AG04450 (cell line): Measurements from ENCODE around the gene PRDM2. TPM values are rescaled to one million over a fixed set of nuclear protein-coding genes. Genes with fewer than 3 reads are reported as not detected.

ENCODE experiments used
- CTCF ChIA-PET: fragments of 300-600, 350-600 bp; formaldehyde crosslinking; extraction: SDS; loops from one replicate; lab custom pipeline; 2022; ENCODE audit warnings: antibody characterized with exemption, inconsistent platforms; lab: Charles Lee
- POLR2A ChIA-PET: fragments of 350-600 bp; formaldehyde crosslinking; extraction: SDS; loops from one replicate; lab custom pipeline; 2021; ENCODE audit warnings: antibody characterized with exemption, inconsistent platforms; lab: Yijun Ruan, JAX
- DNase-seq: peaks from one replicate; pipeline ENCODE4 v3.0.0-alpha.2; 2011; ENCODE audit warnings: low read depth, low spot score
- H3K27ac ChIP-seq: one replicate; pipeline ENCODE4 v1.5.1; 2012; ENCODE audit warnings: low read depth, low read length, control low read depth
- H3K27me3 ChIP-seq: one replicate; pipeline ENCODE4 v1.6.0; 2012; ENCODE audit warnings: low read length; ENCODE audit not compliant: control insufficient read depth, insufficient read depth
- H3K4me3 ChIP-seq: 2 replicates; pipeline ENCODE4 v1.5.1; 2011; ENCODE audit warnings: mild to moderate bottlenecking, low read depth, low read length, control low read depth
- H3K9me3 ChIP-seq: 2 replicates; pipeline ENCODE4 v1.5.1; 2012; ENCODE audit warnings: low read length; ENCODE audit not compliant: control insufficient read depth, insufficient read depth
- polyA plus RNA-seq: library from polyadenylated mRNA; depleted of rRNA; stranded (reverse); fragments of >200 nt; gene quantifications from 2 replicates; pipeline ENCODE4 v1.2.3, GENCODE V29; 2011
- TF ChIP-seq, protein P1 (sequence below): IDR thresholded peaks from 2 replicates; pipeline ENCODE4 v1.5.1; 2011; ENCODE audit warnings: low read depth, low read length, control low read depth, inconsistent platforms

PRDM2 gene
- polyA plus RNA-seq, 1 experiment: 16.4 TPM

DNA sequence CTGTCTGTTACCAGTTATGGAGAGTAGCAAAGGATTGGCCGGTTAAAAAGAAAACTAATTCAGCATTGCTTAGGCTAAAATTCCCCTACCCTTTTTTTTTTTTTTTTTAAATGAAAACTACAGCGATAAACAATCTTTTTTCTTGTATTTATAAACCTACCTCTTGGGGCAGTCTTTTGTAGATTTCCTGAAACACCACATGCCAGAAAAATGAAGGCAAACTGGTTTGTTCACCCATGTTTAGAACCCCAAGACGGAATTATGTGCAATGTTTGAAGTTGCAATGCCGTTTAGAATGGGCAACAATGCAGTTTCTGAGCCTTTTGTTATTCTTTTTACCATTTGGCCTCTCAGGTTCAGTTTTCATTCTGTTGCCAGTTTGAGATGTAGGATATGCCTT lies 59.1 kb downstream of the PRDM2 start:
- ChIA-PET POLR2A (no interaction called here), CTCF (no interaction called here)
- DNase-seq: no peak
- Histone ChIP-seq H3K4me3 (no peak overlapping the region), H3K27ac (no peak overlapping the region), H3K27me3 (no peaks in the 10 kb centered on the region), H3K9me3 (no peaks in the 10 kb centered on the region)
- TF ChIP-seq, protein P1, sequence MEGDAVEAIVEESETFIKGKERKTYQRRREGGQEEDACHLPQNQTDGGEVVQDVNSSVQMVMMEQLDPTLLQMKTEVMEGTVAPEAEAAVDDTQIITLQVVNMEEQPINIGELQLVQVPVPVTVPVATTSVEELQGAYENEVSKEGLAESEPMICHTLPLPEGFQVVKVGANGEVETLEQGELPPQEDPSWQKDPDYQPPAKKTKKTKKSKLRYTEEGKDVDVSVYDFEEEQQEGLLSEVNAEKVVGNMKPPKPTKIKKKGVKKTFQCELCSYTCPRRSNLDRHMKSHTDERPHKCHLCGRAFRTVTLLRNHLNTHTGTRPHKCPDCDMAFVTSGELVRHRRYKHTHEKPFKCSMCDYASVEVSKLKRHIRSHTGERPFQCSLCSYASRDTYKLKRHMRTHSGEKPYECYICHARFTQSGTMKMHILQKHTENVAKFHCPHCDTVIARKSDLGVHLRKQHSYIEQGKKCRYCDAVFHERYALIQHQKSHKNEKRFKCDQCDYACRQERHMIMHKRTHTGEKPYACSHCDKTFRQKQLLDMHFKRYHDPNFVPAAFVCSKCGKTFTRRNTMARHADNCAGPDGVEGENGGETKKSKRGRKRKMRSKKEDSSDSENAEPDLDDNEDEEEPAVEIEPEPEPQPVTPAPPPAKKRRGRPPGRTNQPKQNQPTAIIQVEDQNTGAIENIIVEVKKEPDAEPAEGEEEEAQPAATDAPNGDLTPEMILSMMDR: peak; percentile 16

DNA sequence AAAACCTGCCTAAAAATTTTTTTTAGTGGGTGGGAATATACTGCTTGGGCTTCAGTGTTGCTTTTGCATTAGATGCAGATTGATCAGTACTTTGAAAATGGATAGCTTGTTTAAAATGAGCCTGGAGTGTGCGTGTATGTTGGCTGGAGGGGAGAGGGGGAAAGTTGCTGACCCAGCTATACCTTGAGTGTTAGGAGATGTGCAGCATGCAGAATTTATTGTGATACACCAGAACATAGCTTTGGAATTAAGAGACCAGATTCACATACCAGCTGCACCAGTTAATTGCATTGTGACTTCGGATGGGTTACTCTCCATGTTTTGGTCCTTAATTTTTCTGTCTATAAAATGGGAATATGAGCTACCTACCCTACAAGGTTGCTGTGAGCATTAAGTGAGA lies 60.4 kb downstream of the PRDM2 start:
- no peak overlapping the region for H3K27ac ChIP-seq
- H3K27me3 ChIP-seq: no peaks in the 10 kb centered on the region
- ChIA-PET CTCF (interaction anchor here (1.2 to 1.5 kb wide), 2 partner anchors 9 to 23 kb away, joined by 4 to 5 read pairs; no protein-coding TSS in a partner anchor), POLR2A (no interaction called here)
- DNase-seq: no peak
- H3K9me3 ChIP-seq: no peaks in the 10 kb centered on the region
- TF ChIP-seq, protein P1: no peak
- H3K4me3 ChIP-seq: no peak overlapping the region

DNA sequence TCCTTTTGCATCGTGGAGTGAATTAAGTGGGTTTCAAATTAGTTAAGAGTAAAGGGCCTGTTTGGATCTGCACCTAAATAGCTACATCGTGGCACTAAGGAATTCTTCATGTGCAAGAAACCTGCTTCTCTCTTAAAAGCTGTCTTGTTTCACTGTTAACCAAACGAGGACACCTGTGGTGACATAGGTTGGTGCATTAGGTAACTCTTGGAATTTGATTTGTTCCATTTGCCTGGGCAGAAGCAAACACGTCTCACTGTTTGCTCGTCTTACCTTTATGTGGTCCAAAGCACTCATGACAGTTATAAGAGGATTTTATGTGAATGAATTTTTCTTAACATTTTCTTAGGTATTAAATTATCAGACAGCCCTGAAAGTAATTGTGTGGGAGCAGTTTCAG lies 60.9 kb downstream of the PRDM2 start:
- Histone ChIP-seq H3K27me3 (no peaks in the 10 kb centered on the region), H3K27ac (no peak overlapping the region), H3K9me3 (no peaks in the 10 kb centered on the region), H3K4me3 (no peak overlapping the region)
- DNase-seq: no peak
- ChIA-PET CTCF (interaction anchor here (1.2 to 1.5 kb wide), 2 partner anchors 9 to 22 kb away, joined by 4 to 5 read pairs; no protein-coding TSS in a partner anchor), POLR2A (interaction anchor here (2.1 kb wide), 1 partner anchor 11 kb away, joined by 7 read pairs; no protein-coding TSS in a partner anchor)
- TF ChIP-seq, protein P1: no peak

DNA sequence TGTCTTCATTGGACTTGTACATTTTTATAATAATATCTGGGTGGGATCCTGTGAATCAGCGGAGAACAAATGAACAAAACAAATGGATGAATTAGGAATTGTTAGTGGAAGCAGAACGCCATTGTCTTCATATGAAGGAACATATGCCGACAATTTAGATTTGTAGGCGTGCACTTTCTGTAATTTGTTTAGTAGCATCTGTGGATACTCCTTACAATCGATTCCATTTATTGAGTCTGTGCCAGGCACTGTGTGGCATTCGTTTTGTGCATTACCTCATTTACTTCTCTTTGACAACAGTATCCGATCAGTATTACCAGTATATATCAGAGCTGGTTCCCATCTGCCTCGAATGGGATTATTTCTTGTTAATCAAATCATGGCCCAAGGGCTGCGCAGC lies 61.9 kb downstream of the PRDM2 start:
- no peaks in the 10 kb centered on the region for H3K27me3 ChIP-seq
- no peak overlapping the region for H3K27ac ChIP-seq
- ChIA-PET CTCF (interaction anchor here (0.6 kb wide), 1 partner anchor 38 kb away, joined by 4 read pairs; no protein-coding TSS in a partner anchor), POLR2A (interaction anchor here (2.1 kb wide), 1 partner anchor 12 kb away, joined by 7 read pairs; no protein-coding TSS in a partner anchor)
- TF ChIP-seq, protein P1: no peak
- H3K4me3 ChIP-seq: no peak overlapping the region
- no peaks in the 10 kb centered on the region for H3K9me3 ChIP-seq
- no peak for DNase-seq

DNA sequence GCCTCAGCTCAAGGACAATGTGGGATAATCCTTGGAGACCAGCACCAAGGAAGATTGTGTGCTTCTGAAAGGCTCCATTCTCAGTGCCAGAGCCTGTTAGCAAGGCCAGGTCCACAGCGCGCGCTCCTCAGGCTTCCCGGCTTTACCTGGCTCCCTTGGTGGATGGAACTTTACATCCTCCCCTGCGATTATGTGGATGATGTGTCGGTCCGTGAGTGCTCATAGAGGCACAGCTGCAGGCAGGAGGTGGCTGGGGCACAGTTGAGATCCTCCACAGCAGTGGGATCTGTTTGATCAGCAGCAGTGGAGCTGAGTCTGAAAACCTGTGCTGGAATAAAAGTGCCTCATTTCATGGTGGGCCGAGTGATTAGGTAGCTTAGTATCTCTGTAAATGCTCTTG lies 62.7 kb downstream of the PRDM2 start:
- POLR2A ChIA-PET: interaction anchor here (2.1 kb wide), 1 partner anchor 13 kb away, joined by 7 read pairs; no protein-coding TSS in a partner anchor

More for the DNA sequence above, 62.7 kb downstream of the PRDM2 start:
- Histone ChIP-seq H3K9me3 (no peaks in the 10 kb centered on the region), H3K27ac (no peak overlapping the region), H3K4me3 (no peak overlapping the region), H3K27me3 (no peaks in the 10 kb centered on the region)
- CTCF ChIA-PET: interaction anchor here (0.6 kb wide), 1 partner anchor 37 kb away, joined by 4 read pairs; no protein-coding TSS in a partner anchor
- TF ChIP-seq, protein P1: no peak
- no peak for DNase-seq
